Endothelial cell of umbilical vein (primary cell): ENCODE data around the gene ZBTB9. TPM values are rescaled to one million over a fixed set of nuclear protein-coding genes. Genes with fewer than 3 reads are reported as not detected.

Experiments used
- BruUV-seq: library from RNA; stranded (reverse); fragments of 400-500 nt; replicated peaks from 2 replicates; lab custom pipeline; 2021; lab: Mats Ljungman, UMichigan
- CTCF ChIA-PET: fragments of 300-600, 350-600 bp; sonication (Branson Sonifier 250); formaldehyde crosslinking; loops from one replicate; lab custom pipeline; 2021; ENCODE audit warnings: antibody characterized with exemption, inconsistent platforms; lab: Charles Lee
- POLR2A ChIA-PET: fragments of 300-600, 350-600 bp; sonication (Branson Sonifier 250); formaldehyde crosslinking; loops from one replicate; lab custom pipeline; 2021; ENCODE audit warnings: antibody characterized with exemption, inconsistent platforms; lab: Charles Lee
- DNase-seq: peaks from one replicate; pipeline ENCODE4 v3.0.0-alpha.2; 2011; ENCODE audit warnings: low read depth, low spot score
- FAIRE-seq: peaks from 2 replicates; lab custom pipeline; 2011; peaks lifted over from hg19 to GRCh38; lab: Jason Lieb, UNC
- H2AFZ ChIP-seq: 2 replicates; pipeline ENCODE4 v1.6.0; 2012; ENCODE audit warnings: low read depth, low read length, control low read depth, inconsistent platforms
- H3K27ac ChIP-seq: 2 replicates; pipeline ENCODE4 v1.5.1; 2011; ENCODE audit warnings: low read depth, mild to moderate bottlenecking, control low read depth, low read length, moderate library complexity; ENCODE audit not compliant: insufficient read depth
- H3K27me3 ChIP-seq, 2 experiments: 2 replicates each; pipeline versions ENCODE4 v1.6.0 to v1.6.1; 2011; ENCODE audit warnings: low read length in 2 of 2, mixed read lengths in 1 of 2; ENCODE audit not compliant: control insufficient read depth in 2 of 2, insufficient read depth in 2 of 2
- H3K36me3 ChIP-seq, 2 experiments: 2 replicates in 1 of 2; 3 replicates in 1 of 2; pipeline ENCODE4 v1.5.1; 2011; ENCODE audit warnings: low read length in 2 of 2, mild to moderate bottlenecking in 1 of 2, moderate library complexity in 1 of 2; ENCODE audit not compliant: control insufficient read depth in 2 of 2, insufficient read depth in 2 of 2; ENCODE audit errors: extremely low read depth in 1 of 2
- H3K4me1 ChIP-seq: 3 replicates; pipeline ENCODE4 v1.5.1; 2011; ENCODE audit warnings: mild to moderate bottlenecking, low read length; ENCODE audit not compliant: control insufficient read depth, insufficient read depth; ENCODE audit errors: extremely low read depth
- H3K4me2 ChIP-seq: 2 replicates; pipeline ENCODE4 v1.6.1; 2011; ENCODE audit warnings: low read length, control low read depth, mixed read lengths; ENCODE audit not compliant: insufficient read depth
- H3K4me3 ChIP-seq, 3 experiments: fragments of 200-600 bp in 1 of 3; sonication (generic), shearing (Covaris generic) in 1 of 3; replicated peaks in 1 of 3; 2 replicates each; pipeline ENCODE4 v1.5.1; 2011 to 2016; ENCODE audit warnings: control low read depth in 3 of 3, low read length in 3 of 3, mild to moderate bottlenecking in 2 of 3, inconsistent platforms in 1 of 3, low read depth in 1 of 3, moderate library complexity in 1 of 3; ENCODE audit not compliant: insufficient read depth in 1 of 3
- H3K79me2 ChIP-seq: 2 replicates; pipeline ENCODE4 v1.6.0; 2012; ENCODE audit warnings: low read length, inconsistent platforms; ENCODE audit not compliant: control insufficient read depth, insufficient read depth
- H3K9ac ChIP-seq: replicated peaks from 2 replicates; pipeline ENCODE3; 2011; ENCODE audit warnings: low read length, control low read depth; ENCODE audit not compliant: insufficient read depth; ENCODE audit errors: extremely low read depth
- H3K9me1 ChIP-seq: replicated peaks from 3 replicates; pipeline ENCODE4 v1.6.0; 2011; ENCODE audit warnings: mild to moderate bottlenecking, low read length; ENCODE audit not compliant: control insufficient read depth, insufficient read depth; ENCODE audit errors: extremely low read depth
- H3K9me3 ChIP-seq: replicated peaks from 2 replicates; pipeline ENCODE4 v1.5.1; 2012; ENCODE audit warnings: low read length, inconsistent platforms; ENCODE audit not compliant: control insufficient read depth, insufficient read depth
- H4K20me1 ChIP-seq: replicated peaks from 2 replicates; pipeline ENCODE3; 2011; ENCODE audit warnings: mild to moderate bottlenecking, low read length; ENCODE audit not compliant: control insufficient read depth, insufficient read depth; ENCODE audit errors: extremely low read depth
- EZH2 ChIP-seq: IDR thresholded peaks from 2 replicates; pipeline ENCODE4 v1.6.1; 2012; ENCODE audit warnings: borderline replicate concordance, low read depth, mild to moderate bottlenecking, moderate library complexity, low read length, inconsistent platforms; ENCODE audit not compliant: severe bottlenecking
- FOS ChIP-seq: IDR thresholded peaks from 2 replicates; pipeline ENCODE4 v1.6.1; 2011; ENCODE audit warnings: mild to moderate bottlenecking, low read length, moderate library complexity, borderline replicate concordance; ENCODE audit not compliant: insufficient read depth
- GATA2 ChIP-seq: IDR thresholded peaks from 2 replicates; pipeline ENCODE4 v1.7.0; 2011; ENCODE audit warnings: low read depth, mild to moderate bottlenecking, moderate library complexity, mixed read lengths, low read length; ENCODE audit not compliant: insufficient read length, insufficient read depth
- JUN ChIP-seq: IDR thresholded peaks from 2 replicates; pipeline ENCODE4 v1.6.1; 2011; ENCODE audit warnings: borderline replicate concordance, low read depth; ENCODE audit not compliant: insufficient read length, insufficient read depth
- MYC ChIP-seq: IDR thresholded peaks from one replicate; pipeline ENCODE4 v1.6.1; 2011; ENCODE audit warnings: mild to moderate bottlenecking, low read depth, low read length
- POLR2A ChIP-seq: IDR thresholded peaks from 2 replicates; pipeline ENCODE4 v1.6.1; 2012; ENCODE audit warnings: low read depth, mild to moderate bottlenecking, control low read depth, low read length
- POLR2AphosphoS5 ChIP-seq: IDR thresholded peaks from 2 replicates; pipeline ENCODE4 v1.6.1; 2012; ENCODE audit warnings: low read depth, mild to moderate bottlenecking, control low read depth, low read length, moderate library complexity; ENCODE audit not compliant: insufficient read depth
- dilution Hi-C: fragments of 300-500 bp; cut with MboI; formaldehyde crosslinking; loops from one replicate; pipeline ENCODE4 v1.15.0; 2019; ENCODE audit warnings: low sequenced_read_pairs; ENCODE audit not compliant: extremely low pct_ligation_motif_present
- intact Hi-C: fragments of 100-400 bp; cut with micrococcal nuclease; formaldehyde crosslinking; loops from one replicate; pipeline ENCODE4 v1.10.0; 2022
- polyA plus RNA-seq, 4 experiments: library from polyadenylated mRNA; depleted of rRNA in 3 of 4; stranded (reverse) in 3 of 4; unstranded in 1 of 4; fragments of >200 nt; gene quantifications; 2 replicates each; pipeline versions ENCODE4 v1.2.1 to v1.2.3, GENCODE V29; 2011 to 2012; ENCODE audit warnings: missing spikeins in 1 of 4
- total RNA-seq: library from RNA; stranded (reverse); gene quantifications from 2 replicates; pipeline ENCODE4 v1.2.3, GENCODE V29; 2021
- TF ChIP-seq, protein P1 (sequence below), 2 donors: IDR thresholded peaks; 1 replicate in 1 of 2; 2 replicates in 1 of 2; pipeline ENCODE4 v1.5.1; 2011; ENCODE audit warnings: low read length in 2 of 2, mild to moderate bottlenecking in 2 of 2, moderate library complexity in 2 of 2, control low read depth in 1 of 2, inconsistent platforms in 1 of 2, low read depth in 1 of 2; ENCODE audit not compliant: insufficient read depth in 1 of 2; ENCODE audit errors: extremely low read depth in 1 of 2
- TF ChIP-seq, protein P2 (sequence below): IDR thresholded peaks from 2 replicates; pipeline ENCODE4 v1.6.1; 2011; ENCODE audit not compliant: insufficient read depth, insufficient read length

The ZBTB9 gene
- total and polyA plus RNA-seq, 2 donors (not counting 3 experiments of a cell fraction or from before 2014, with no cell fraction given) = 4.7 to 8.0 TPM

DNA sequence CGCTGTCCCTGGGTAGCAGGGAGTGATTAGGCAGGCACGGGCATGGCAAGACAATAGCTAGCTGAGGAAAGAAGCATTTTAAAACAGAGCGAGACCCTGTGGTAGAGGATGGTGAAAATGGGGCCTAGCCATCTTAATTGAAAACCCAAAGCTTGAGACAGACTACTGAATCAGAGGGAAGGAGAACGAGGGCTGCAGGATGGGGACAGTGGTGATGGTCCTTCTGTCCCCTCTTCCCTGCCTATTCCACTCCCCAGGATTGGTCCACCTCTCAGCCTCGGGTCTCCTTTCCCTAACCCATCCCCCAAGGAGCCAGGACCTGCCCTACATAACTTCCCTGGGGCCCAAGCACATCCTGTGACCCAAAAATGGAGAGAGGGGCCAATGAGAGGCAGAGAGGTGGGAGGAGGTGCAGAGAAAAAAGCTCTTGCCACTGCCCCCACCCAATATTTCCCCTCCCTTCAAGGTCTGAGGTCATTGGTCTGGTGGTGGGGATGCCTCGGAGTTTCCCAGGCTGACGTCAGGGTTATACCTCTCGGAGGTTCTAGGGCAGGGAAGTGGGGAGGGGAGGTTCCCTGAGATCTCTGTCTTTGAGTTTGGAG lies 35.6 kb upstream of the ZBTB9 start:
- DNase-seq (no peak), FAIRE-seq (peak; percentile 48)
- no peaks in the 10 kb centered on the region for H4K20me1 ChIP-seq
- TSS peak; percentile 59 for BruUV-seq
- peak overlapping the region; percentile 41 for H3K9ac ChIP-seq
- peak overlapping the region; percentile 63 for H2AFZ ChIP-seq
- no peak for TF ChIP-seq GATA2
- H3K27me3 ChIP-seq = peaks cover 16% of the 10 kb centered on the region in 2 experiments
- peaks cover 20% of the 10 kb centered on the region for H3K4me1 ChIP-seq
- no peaks in the 10 kb centered on the region for H3K9me3 ChIP-seq
- ChIA-PET POLR2A (no interaction called here), CTCF (interaction anchor here (1.0 to 1.4 kb wide), 4 partner anchors 12 to 278 kb away, joined by 3 to 4 read pairs (median 3); partner anchors contain the start of gene ZBTB9)
- H3K4me2 ChIP-seq = peak overlapping the region; percentile 53
- no peaks in the 10 kb centered on the region for H3K9me1 ChIP-seq
- intact Hi-C loops (loop anchor here (1.0 to 10.0 kb wide), 2 partner anchors 8 to 444 kb away; no protein-coding TSS in a partner anchor), dilution Hi-C loops (no loop called here)
- H3K4me3 ChIP-seq = peak overlapping the region in 2 of 3 experiments; percentile 19 to 30
- H3K27ac ChIP-seq = peak overlapping the region; percentile 64
- peaks cover 12% of the 10 kb centered on the region for H3K79me2 ChIP-seq
- H3K36me3 ChIP-seq = peaks cover 0 to 7% of the 10 kb centered on the region in 2 experiments

DNA sequence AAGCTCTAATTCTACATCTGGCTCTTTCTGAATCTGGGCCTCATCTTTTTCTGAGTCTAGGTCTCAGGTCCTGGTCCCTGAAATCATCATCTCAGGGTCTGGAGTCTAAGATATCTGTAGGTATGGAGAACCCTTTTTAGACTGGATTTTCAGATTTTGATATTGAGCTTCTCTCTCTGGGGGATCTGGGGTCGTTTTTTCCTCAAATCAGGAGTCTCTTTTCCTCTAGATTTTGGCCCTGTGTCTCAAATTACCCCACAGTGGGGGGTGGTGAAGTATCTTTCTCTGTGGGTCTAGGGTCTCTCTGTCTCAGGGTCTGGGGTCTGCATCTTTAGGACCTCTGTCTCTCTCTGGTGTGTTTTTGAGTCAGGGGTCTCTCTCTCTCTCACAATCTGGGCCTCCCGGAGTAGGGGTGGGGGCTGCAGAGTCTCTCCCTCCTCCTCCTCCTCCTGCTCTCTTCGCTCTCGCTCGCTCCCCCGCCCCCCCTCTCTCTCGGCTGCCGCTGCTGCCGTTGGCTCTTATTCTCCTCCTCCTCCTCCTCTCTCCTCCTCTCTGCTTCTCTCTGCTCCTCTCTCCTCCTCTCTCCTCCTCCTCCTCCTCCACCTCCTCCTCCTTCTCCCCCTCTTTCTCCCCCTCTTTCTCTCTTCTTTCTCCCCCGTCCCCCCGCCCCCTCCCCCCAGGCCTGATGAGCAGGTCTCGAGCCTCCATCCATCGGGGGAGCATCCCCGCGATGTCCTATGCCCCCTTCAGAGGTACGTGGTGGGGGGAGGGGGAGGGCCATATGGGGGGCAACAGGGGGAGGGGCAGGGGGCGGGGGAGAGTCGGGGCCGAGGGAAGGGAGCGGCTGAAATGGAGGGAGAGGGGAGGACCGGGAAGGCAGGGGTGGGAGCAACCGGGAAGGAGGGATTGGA lies 34.5 kb upstream of the ZBTB9 start, which contains the start of gene SYNGAP1:
Gene SYNGAP1 (plus strand): TSS at position 486 of the 911 bp plus-strand sequence. CDS start 200 bp downstream, at position 686.
- intact Hi-C loops (loop anchor here (10.0 kb wide), 1 partner anchor 445 kb away; no protein-coding TSS in a partner anchor), dilution Hi-C loops (no loop called here)
- Histone ChIP-seq H4K20me1 (no peaks in the 10 kb centered on the region), H2AFZ (peak within 1 kb of the TSS; percentile 44), H3K27ac (no peak within 1 kb of the TSS), H3K36me3 (peaks cover 0 to 4% of the 10 kb centered on the region in 2 experiments), H3K9me3 (no peaks in the 10 kb centered on the region), H3K79me2 (peaks cover 12% of the 10 kb centered on the region), H3K4me2 (no peak within 1 kb of the TSS), H3K27me3 (peaks cover 16% of the 10 kb centered on the region in 2 experiments), H3K4me3 (peak within 1 kb of the TSS in 1 of 3 experiments; percentile 6), H3K9me1 (no peaks in the 10 kb centered on the region), H3K9ac (no peak within 1 kb of the TSS), H3K4me1 (peaks cover 22% of the 10 kb centered on the region)
- DNase-seq (no peak), FAIRE-seq (no peak)
- no peak for TF ChIP-seq POLR2A
- TF ChIP-seq, protein P1, sequence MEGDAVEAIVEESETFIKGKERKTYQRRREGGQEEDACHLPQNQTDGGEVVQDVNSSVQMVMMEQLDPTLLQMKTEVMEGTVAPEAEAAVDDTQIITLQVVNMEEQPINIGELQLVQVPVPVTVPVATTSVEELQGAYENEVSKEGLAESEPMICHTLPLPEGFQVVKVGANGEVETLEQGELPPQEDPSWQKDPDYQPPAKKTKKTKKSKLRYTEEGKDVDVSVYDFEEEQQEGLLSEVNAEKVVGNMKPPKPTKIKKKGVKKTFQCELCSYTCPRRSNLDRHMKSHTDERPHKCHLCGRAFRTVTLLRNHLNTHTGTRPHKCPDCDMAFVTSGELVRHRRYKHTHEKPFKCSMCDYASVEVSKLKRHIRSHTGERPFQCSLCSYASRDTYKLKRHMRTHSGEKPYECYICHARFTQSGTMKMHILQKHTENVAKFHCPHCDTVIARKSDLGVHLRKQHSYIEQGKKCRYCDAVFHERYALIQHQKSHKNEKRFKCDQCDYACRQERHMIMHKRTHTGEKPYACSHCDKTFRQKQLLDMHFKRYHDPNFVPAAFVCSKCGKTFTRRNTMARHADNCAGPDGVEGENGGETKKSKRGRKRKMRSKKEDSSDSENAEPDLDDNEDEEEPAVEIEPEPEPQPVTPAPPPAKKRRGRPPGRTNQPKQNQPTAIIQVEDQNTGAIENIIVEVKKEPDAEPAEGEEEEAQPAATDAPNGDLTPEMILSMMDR (IDR thresholded peaks at IDR 0.05; ENCODE audit: extremely low read depth in 1 of 2, insufficient read depth in 1 of 2, low read depth in 1 of 2, low read length in 2 of 2) = no peak
- TF ChIP-seq MYC = no peak
- no peak for TF ChIP-seq EZH2
- TF ChIP-seq, protein P2, sequence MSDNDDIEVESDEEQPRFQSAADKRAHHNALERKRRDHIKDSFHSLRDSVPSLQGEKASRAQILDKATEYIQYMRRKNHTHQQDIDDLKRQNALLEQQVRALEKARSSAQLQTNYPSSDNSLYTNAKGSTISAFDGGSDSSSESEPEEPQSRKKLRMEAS = no peak
- no peak for TF ChIP-seq FOS
- TF ChIP-seq POLR2AphosphoS5 = no peak
- TF ChIP-seq GATA2 = no peak
- no peak for TF ChIP-seq JUN
- ChIA-PET CTCF (no interaction called here), POLR2A (no interaction called here)
- no TSS peak for BruUV-seq
